ENCODE data around the gene EDN2. TPM values are rescaled to one million over a fixed set of nuclear protein-coding genes. Genes with fewer than 3 reads are reported as not detected.

Gene EDN2
- not detected in 2 replicates for total RNA-seq

GRCh38 chr1:41484402-41485241 is at the start of gene EDN2:
EDN2 (minus strand) TSS chr1:41484683; CDS start chr1:41484601, 82 bp downstream.

Other genes starting within 250 kb of the EDN2 start
- 14.5 and 14.7 TPM in 2 replicates for gene SCMH1, start 242.4 kb downstream of the EDN2 start, total RNA-seq
- gene FOXO6, start 123.2 kb downstream of the EDN2 start, total RNA-seq = not detected in 2 replicates

Measured in cardiac ventricle fibroblast (primary cell).